Measurements from ENCODE around the gene FLT1.

The FLT1 gene

DNA sequence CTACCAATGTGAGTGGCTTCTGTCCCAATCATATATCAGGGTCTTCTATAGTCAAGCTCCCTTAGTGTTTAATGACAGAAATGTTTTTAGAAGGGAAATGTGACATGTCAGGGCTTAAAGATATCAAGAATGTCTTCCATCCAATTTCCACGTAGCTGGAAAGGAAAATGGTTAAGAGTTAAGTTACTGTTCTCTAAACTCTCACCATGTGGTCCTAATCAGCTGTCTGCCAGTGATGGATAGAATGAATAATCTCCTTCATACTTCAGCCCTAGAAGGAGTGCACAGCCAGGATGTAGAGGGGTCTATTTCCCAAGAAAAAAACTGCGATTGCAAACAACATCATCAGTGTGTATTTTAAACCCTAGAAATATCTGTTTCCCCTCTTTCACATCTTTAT is 36.3 kb downstream of the FLT1 start:
- no peak for DNase-seq (ENCODE audit: low read depth)
- no peak for TF ChIP-seq CTCF (IDR thresholded peaks at IDR 0.05; ENCODE audit: control insufficient read depth, insufficient read depth, low read depth, low read length, missing control alignments)
- H3K4me3 ChIP-seq (ENCODE audit: control insufficient read depth, low read depth, low read length), result no peak overlapping the region

- no peak for DNase-seq (ENCODE audit: low read depth)
- TF ChIP-seq CTCF (IDR thresholded peaks at IDR 0.05; ENCODE audit: control insufficient read depth, insufficient read depth, low read depth, low read length, missing control alignments), result no peak
- H3K4me3 ChIP-seq (ENCODE audit: control insufficient read depth, low read depth, low read length), result no peak overlapping the region
Measured at GRCh38 chr13:28458051-28458450, 36.9 kb downstream of the FLT1 start.

- no peak overlapping the region for H3K4me3 ChIP-seq (ENCODE audit: control insufficient read depth, low read depth, low read length)
- no peak for DNase-seq (ENCODE audit: low read depth)
- no peak for TF ChIP-seq CTCF (IDR thresholded peaks at IDR 0.05; ENCODE audit: control insufficient read depth, insufficient read depth, low read depth, low read length, missing control alignments)
Measured at GRCh38 chr13:28457521-28457920, 37.4 kb downstream of the FLT1 start.

DNA sequence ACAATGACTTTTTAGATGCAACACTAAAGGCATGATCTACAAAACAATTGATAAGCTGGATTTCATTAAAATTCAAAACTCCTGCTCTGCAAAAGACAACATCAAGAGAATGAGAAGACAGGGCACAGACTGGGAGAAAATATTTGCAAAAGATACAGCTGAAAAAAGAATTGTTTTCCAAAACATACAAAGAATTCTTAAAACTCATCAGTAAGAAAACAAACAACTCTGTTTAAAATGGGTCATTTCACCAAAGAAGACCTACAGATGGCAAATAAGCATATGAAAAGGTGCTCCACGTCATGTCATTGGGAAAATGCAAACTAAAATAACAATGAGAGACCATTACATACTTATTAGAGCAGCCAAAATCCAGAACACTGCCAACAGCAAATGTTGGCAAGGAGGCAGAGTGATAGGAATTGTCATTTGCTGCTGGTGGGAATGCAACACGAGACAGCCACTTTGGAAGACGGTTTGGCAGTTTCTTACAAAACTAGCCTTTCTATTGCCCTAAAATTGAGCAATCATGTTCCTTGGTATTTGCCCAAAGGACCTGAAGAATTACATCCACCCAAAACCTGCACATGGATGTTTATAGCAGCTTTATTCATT is 39.2 kb downstream of the FLT1 start:
- no peak for TF ChIP-seq CTCF (IDR thresholded peaks at IDR 0.05; ENCODE audit: control insufficient read depth, insufficient read depth, low read depth, low read length, missing control alignments)
- H3K4me3 ChIP-seq (ENCODE audit: control insufficient read depth, low read depth, low read length), result no peak overlapping the region
- no peak for DNase-seq (ENCODE audit: low read depth)

GRCh38 chr13:28452755-28453154 is 42.2 kb downstream of the FLT1 start:
- no peak overlapping the region for H3K4me3 ChIP-seq (ENCODE audit: control insufficient read depth, low read depth, low read length)
- no peak for TF ChIP-seq CTCF (IDR thresholded peaks at IDR 0.05; ENCODE audit: control insufficient read depth, insufficient read depth, low read depth, low read length, missing control alignments)
- DNase-seq (ENCODE audit: low read depth), result no peak

- DNase-seq (ENCODE audit: low read depth), result no peak
- TF ChIP-seq CTCF (IDR thresholded peaks at IDR 0.05; ENCODE audit: control insufficient read depth, insufficient read depth, low read depth, low read length, missing control alignments), result no peak
- H3K4me3 ChIP-seq (ENCODE audit: control insufficient read depth, low read depth, low read length), result no peak overlapping the region
Measured at GRCh38 chr13:28451482-28452217, 43.3 kb downstream of the FLT1 start.

Measured in AG09309 (cell line).